GM12864 (cell line): Measurements from ENCODE around the gene PRPF40B.

Experiments used
- DNase-seq: peaks from one replicate; pipeline ENCODE4 v3.0.0-alpha.2; 2011; ENCODE audit warnings: low read depth
- H3K4me3 ChIP-seq: 2 replicates; pipeline ENCODE4 v1.5.1; 2011; ENCODE audit warnings: mild to moderate bottlenecking, low read depth, low read length, control low read depth
- CTCF ChIP-seq: IDR thresholded peaks from 2 replicates; pipeline ENCODE4 v1.5.1; 2011; ENCODE audit warnings: low read depth, mild to moderate bottlenecking, moderate library complexity, low read length, control low read depth, inconsistent platforms; ENCODE audit errors: missing control alignments

The PRPF40B gene

GRCh38 chr12:49667325-49668090 is 44.1 kb downstream of the PRPF40B start:
- no peak overlapping the region for H3K4me3 ChIP-seq
- no peak for TF ChIP-seq CTCF
- DNase-seq, result no peak

DNA sequence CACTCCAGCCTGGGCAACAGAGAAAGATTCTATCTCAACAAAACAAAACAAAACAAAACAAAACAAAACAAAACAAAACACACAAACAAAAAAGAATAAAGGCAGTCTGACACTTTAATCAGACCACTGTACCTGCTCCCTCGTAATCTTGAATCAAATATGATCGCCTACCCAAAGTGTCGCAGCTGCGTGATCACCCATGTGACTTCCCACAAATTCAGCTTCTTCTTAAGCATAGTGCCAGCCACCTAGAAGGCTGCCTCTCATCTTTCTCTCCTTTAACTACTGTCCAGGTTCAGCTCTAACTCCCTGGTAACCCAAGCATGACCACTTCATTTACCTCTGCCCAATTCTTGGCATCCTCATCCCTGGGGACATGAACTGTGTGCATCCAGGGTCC is 46.4 kb downstream of the PRPF40B start:
- DNase-seq, result no peak
- H3K4me3 ChIP-seq, result no peak overlapping the region
- no peak for TF ChIP-seq CTCF

DNA sequence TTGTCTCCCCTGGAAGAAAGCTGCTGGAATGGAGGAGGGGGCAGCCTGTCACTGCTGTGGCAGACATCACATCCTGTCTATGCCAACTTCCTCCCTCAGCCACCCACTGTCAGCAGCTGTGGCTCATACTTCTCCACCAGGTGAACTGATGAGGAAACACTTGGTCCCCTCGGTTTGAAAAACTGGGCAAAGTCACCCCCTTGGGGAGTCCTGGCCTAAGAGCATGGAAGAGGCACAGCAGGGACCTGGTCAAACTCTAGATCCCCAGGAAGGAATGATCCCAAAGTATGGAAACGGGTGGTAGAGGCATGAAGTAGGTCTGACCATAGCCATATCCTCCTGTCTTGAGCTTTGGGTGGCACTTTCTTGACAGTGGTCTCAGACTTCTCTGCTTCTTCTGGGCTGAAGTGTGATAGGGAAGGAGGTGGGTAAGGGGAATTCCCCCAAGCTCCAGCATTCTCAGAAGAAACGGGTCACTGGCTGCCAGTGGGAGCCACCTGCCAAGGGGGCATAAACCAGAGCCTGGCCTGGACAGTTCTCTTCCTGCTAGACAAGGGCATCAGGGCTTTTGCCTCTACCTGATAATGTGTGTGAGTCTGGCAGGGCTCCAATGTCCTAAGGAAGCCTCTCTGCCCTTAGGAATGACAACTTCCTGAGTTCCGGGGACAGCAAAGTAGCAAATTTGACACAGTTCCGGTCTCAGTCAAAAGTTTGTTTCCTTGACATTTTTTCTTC is 47.8 kb downstream of the PRPF40B start:
- no peak for TF ChIP-seq CTCF
- no peak overlapping the region; the same call in 1 of the 2 replicates for H3K4me3 ChIP-seq
- no peak for DNase-seq

GRCh38 chr12:49672301-49673217 is 49.2 kb downstream of the PRPF40B start:
- DNase-seq, result no peak
- peak overlapping the region; percentile 10; the same call in 1 of the 2 replicates for H3K4me3 ChIP-seq
- TF ChIP-seq CTCF, result no peak

GRCh38 chr12:49673446-49674317 is 50.3 kb downstream of the PRPF40B start:
- no peak for TF ChIP-seq CTCF
- DNase-seq, result no peak
- H3K4me3 ChIP-seq, result no peak overlapping the region
